IPS-18a (cell line): ENCODE data around the gene TPBG.

ENCODE experiments used
- H3K27ac ChIP-seq: one replicate; pipeline ENCODE4 v1.5.1; 2013; ENCODE audit warnings: low read length
- H3K27me3 ChIP-seq: one replicate; pipeline ENCODE4 v1.6.1; 2013; ENCODE audit warnings: mild to moderate bottlenecking, low read length; ENCODE audit not compliant: control insufficient read depth, insufficient read depth
- H3K36me3 ChIP-seq: one replicate; pipeline ENCODE4 v1.6.1; 2013; ENCODE audit warnings: low read depth, low read length; ENCODE audit not compliant: control insufficient read depth
- H3K4me1 ChIP-seq: one replicate; pipeline ENCODE4 v1.6.1; 2013; ENCODE audit warnings: low read depth, low read length; ENCODE audit not compliant: control insufficient read depth
- H3K4me3 ChIP-seq: one replicate; pipeline ENCODE4 v1.5.1; 2013; ENCODE audit warnings: low read length
- H3K9ac ChIP-seq: one replicate; pipeline ENCODE4 v1.6.1; 2013; ENCODE audit warnings: mild to moderate bottlenecking, low read length, moderate library complexity
- H3K9me3 ChIP-seq: one replicate; pipeline ENCODE4 v1.6.1; 2013; ENCODE audit warnings: low read depth, low read length; ENCODE audit not compliant: control insufficient read depth

TPBG gene

GRCh38 chr6:82362144-82362543 lies 1.5 kb upstream of the TPBG start:
- Histone ChIP-seq H3K4me3 (peak overlapping the region; percentile 95), H3K4me1 (peaks cover 17% of the 10 kb centered on the region), H3K36me3 (peaks cover 5% of the 10 kb centered on the region), H3K9me3 (no peaks in the 10 kb centered on the region), H3K27me3 (peaks cover 25% of the 10 kb centered on the region), H3K27ac (no peak overlapping the region), H3K9ac (no peak overlapping the region)

- no peak overlapping the region for H3K27ac ChIP-seq
- H3K4me1 ChIP-seq = peaks cover 17% of the 10 kb centered on the region
- peak overlapping the region; percentile 95 for H3K4me3 ChIP-seq
- H3K9ac ChIP-seq = peak overlapping the region; percentile 73
- peaks cover 5% of the 10 kb centered on the region for H3K36me3 ChIP-seq
- no peaks in the 10 kb centered on the region for H3K9me3 ChIP-seq
- H3K27me3 ChIP-seq = peaks cover 25% of the 10 kb centered on the region
Observed at GRCh38 chr6:82362878-82363427, 664 bp upstream of the TPBG start.

GRCh38 chr6:82364087-82365015 lies 734 bp downstream of the TPBG start:
- H3K27me3 ChIP-seq = peaks cover 25% of the 10 kb centered on the region
- H3K27ac ChIP-seq = peak overlapping the region; percentile 18
- peak overlapping the region; percentile 95 for H3K4me3 ChIP-seq
- H3K4me1 ChIP-seq = peaks cover 21% of the 10 kb centered on the region
- H3K9me3 ChIP-seq = no peaks in the 10 kb centered on the region
- H3K36me3 ChIP-seq = peaks cover 5% of the 10 kb centered on the region
- peak overlapping the region; percentile 73 for H3K9ac ChIP-seq

- Histone ChIP-seq H3K9ac (peak overlapping the region; percentile 73), H3K27ac (no peak overlapping the region), H3K9me3 (no peaks in the 10 kb centered on the region), H3K36me3 (peaks cover 5% of the 10 kb centered on the region), H3K4me1 (peaks cover 21% of the 10 kb centered on the region), H3K4me3 (peak overlapping the region; percentile 95), H3K27me3 (peaks cover 25% of the 10 kb centered on the region)
Observed at GRCh38 chr6:82365016-82365795, 1.6 kb downstream of the TPBG start.

GRCh38 chr6:82367704-82368103 lies 4.1 kb downstream of the TPBG start:
- Histone ChIP-seq H3K9me3 (no peaks in the 10 kb centered on the region), H3K27me3 (peaks cover 12% of the 10 kb centered on the region), H3K36me3 (peaks cover 5% of the 10 kb centered on the region), H3K4me3 (no peak overlapping the region), H3K27ac (no peak overlapping the region), H3K9ac (no peak overlapping the region), H3K4me1 (peaks cover 21% of the 10 kb centered on the region)

GRCh38 chr6:82370788-82371187 lies 7.2 kb downstream of the TPBG start:
- H3K4me3 ChIP-seq = no peak overlapping the region
- H3K9ac ChIP-seq = no peak overlapping the region
- H3K36me3 ChIP-seq = peaks cover 5% of the 10 kb centered on the region
- no peaks in the 10 kb centered on the region for H3K9me3 ChIP-seq
- H3K4me1 ChIP-seq = peaks cover 17% of the 10 kb centered on the region
- peaks cover 8% of the 10 kb centered on the region for H3K27me3 ChIP-seq
- no peak overlapping the region for H3K27ac ChIP-seq

- no peak overlapping the region for H3K9ac ChIP-seq
- H3K4me1 ChIP-seq = peaks cover 5% of the 10 kb centered on the region
- no peak overlapping the region for H3K27ac ChIP-seq
Observed at GRCh38 chr6:82371799-82372546, 8.4 kb downstream of the TPBG start.

GRCh38 chr6:82372656-82373055 lies 9.0 kb downstream of the TPBG start:
- Histone ChIP-seq H3K9ac (no peak overlapping the region), H3K27ac (no peak overlapping the region), H3K4me1 (peaks cover 4% of the 10 kb centered on the region), H3K9me3 (no peaks in the 10 kb centered on the region), H3K36me3 (no peaks in the 10 kb centered on the region), H3K27me3 (no peaks in the 10 kb centered on the region), H3K4me3 (no peak overlapping the region)

More at GRCh38 chr6:82371799-82372546, 8.4 kb downstream of the TPBG start:
- Histone ChIP-seq H3K27me3 (no peaks in the 10 kb centered on the region), H3K9me3 (no peaks in the 10 kb centered on the region), H3K4me3 (no peak overlapping the region), H3K36me3 (no peaks in the 10 kb centered on the region)

- Histone ChIP-seq H3K36me3 (no peaks in the 10 kb centered on the region), H3K4me3 (no peak overlapping the region), H3K4me1 (no peaks in the 10 kb centered on the region), H3K9me3 (no peaks in the 10 kb centered on the region), H3K9ac (no peak overlapping the region), H3K27ac (no peak overlapping the region), H3K27me3 (no peaks in the 10 kb centered on the region)
Observed at GRCh38 chr6:82374516-82374915, 10.9 kb downstream of the TPBG start.

GRCh38 chr6:82376636-82377035 lies 13.0 kb downstream of the TPBG start:
- H3K9me3 ChIP-seq = no peaks in the 10 kb centered on the region
- no peak overlapping the region for H3K4me3 ChIP-seq
- no peak overlapping the region for H3K9ac ChIP-seq
- H3K36me3 ChIP-seq = no peaks in the 10 kb centered on the region
- H3K27me3 ChIP-seq = no peaks in the 10 kb centered on the region
- H3K27ac ChIP-seq = no peak overlapping the region
- H3K4me1 ChIP-seq = peaks cover 2% of the 10 kb centered on the region
